Kidney (tissue), 14 donors: ENCODE results near the gene CA10. TPM values are rescaled to one million over a fixed set of nuclear protein-coding genes. Genes with fewer than 3 reads are reported as not detected.

Experiments
- DNase-seq, 5 donors: peaks; one replicate each; pipeline ENCODE4 v3.0.0-alpha.2; 2013 to 2020
- FAIRE-seq: peaks from 2 replicates; lab custom pipeline; 2012; peaks lifted over from hg19 to GRCh38; lab: Jason Lieb, UNC
- H3K27ac ChIP-seq, 2 donors: one replicate each; pipeline ENCODE4 v1.7.0; 2013; ENCODE audit warnings: low read depth in 2 of 2, low read length in 2 of 2, inconsistent platforms in 1 of 2
- H3K27me3 ChIP-seq: one replicate; pipeline ENCODE4 v1.7.1; 2013; ENCODE audit warnings: low read length, inconsistent platforms; ENCODE audit not compliant: control insufficient read depth, insufficient read depth
- H3K36me3 ChIP-seq, 3 donors: one replicate each; pipeline versions ENCODE4 v1.7.0 to v1.7.1; 2013; ENCODE audit warnings: low read length in 3 of 3, control low read depth in 1 of 3, inconsistent platforms in 1 of 3; ENCODE audit not compliant: insufficient read depth in 3 of 3, control insufficient read depth in 2 of 3
- H3K4me1 ChIP-seq, 3 donors: one replicate each; pipeline versions ENCODE4 v1.7.0 to v1.7.1; 2013; ENCODE audit warnings: low read length in 3 of 3, inconsistent platforms in 1 of 3, low read depth in 1 of 3; ENCODE audit not compliant: control insufficient read depth in 2 of 3, insufficient read depth in 2 of 3
- H3K4me3 ChIP-seq, 3 donors: one replicate each; pipeline versions ENCODE4 v1.7.0 to v1.8.1; 2013; ENCODE audit warnings: low read length in 3 of 3, control low read depth in 1 of 3, inconsistent platforms in 1 of 3
- H3K9ac ChIP-seq, 3 donors: one replicate each; pipeline versions ENCODE4 v1.7.0 to v1.7.1; 2013; ENCODE audit warnings: low read length in 3 of 3, control low read depth in 1 of 3, inconsistent platforms in 1 of 3
- H3K9me3 ChIP-seq, 3 donors: one replicate each; pipeline versions ENCODE4 v1.7.0 to v1.7.1; 2013; ENCODE audit warnings: low read length in 3 of 3, control low read depth in 1 of 3, inconsistent platforms in 1 of 3; ENCODE audit not compliant: control insufficient read depth in 2 of 3, insufficient read depth in 1 of 3
- intact Hi-C: fragments of 100-400 bp; cut with DNase I; formaldehyde crosslinking; loops from one replicate; pipeline ENCODE4 v1.11.1; 2022
- polyA plus RNA-seq: library from polyadenylated mRNA; stranded (reverse); fragments of 350-450 nt; fragmentation: Illumina TruSeq; extraction: RNeasy Lipid Tissue Mini Kit (QIAGEN cat#74804); gene quantifications from one replicate; pipeline ENCODE4 v1.2.3, GENCODE V29; 2014; ENCODE audit warnings: low read depth, low replicate concordance; ENCODE audit not compliant: insufficient read depth
- total RNA-seq: library from RNA; stranded (reverse); fragmentation: NEBNext Ultra II Directional; extraction: Animal tissue kit (Norgen Biotek cat#: 25700); gene quantifications from one replicate; pipeline ENCODE4 v1.2.1, GENCODE V29; 2021
- TF ChIP-seq, protein P1 (sequence below): IDR thresholded peaks from 3 replicates; pipeline ENCODE4 v1.5.1; 2012; ENCODE audit warnings: mild to moderate bottlenecking, moderate library complexity, borderline replicate concordance; ENCODE audit not compliant: insufficient read depth; ENCODE audit errors: extremely low read depth
- donor health status: control.
- donor health status: control.
- donor health status: control.
- donor health status: control.
- donor health status: control.
- donor health status: DM: yes; HTN: yes; CAD: no.
- donor health status: Normal renal cell carcinoma (clear cell type).

CA10 gene
- total and polyA plus RNA-seq, 2 donors from 2014 or later, result 3.7 to 9.8 TPM

GRCh38 chr17:51819341-51820219, 338.9 kb downstream of the CA10 start:
- intact Hi-C loops, result no loop called here
- Histone ChIP-seq H3K27ac (no peak overlapping the region), H3K36me3 (no peaks in the 10 kb centered on the region), H3K4me1 (peaks cover 0 to 8% (median 0%) of the 10 kb centered on the region in 3 donors), H3K9ac (no peak overlapping the region), H3K4me3 (no peak overlapping the region), H3K27me3 (no peaks in the 10 kb centered on the region), H3K9me3 (no peaks in the 10 kb centered on the region)
- TF ChIP-seq, protein P1, sequence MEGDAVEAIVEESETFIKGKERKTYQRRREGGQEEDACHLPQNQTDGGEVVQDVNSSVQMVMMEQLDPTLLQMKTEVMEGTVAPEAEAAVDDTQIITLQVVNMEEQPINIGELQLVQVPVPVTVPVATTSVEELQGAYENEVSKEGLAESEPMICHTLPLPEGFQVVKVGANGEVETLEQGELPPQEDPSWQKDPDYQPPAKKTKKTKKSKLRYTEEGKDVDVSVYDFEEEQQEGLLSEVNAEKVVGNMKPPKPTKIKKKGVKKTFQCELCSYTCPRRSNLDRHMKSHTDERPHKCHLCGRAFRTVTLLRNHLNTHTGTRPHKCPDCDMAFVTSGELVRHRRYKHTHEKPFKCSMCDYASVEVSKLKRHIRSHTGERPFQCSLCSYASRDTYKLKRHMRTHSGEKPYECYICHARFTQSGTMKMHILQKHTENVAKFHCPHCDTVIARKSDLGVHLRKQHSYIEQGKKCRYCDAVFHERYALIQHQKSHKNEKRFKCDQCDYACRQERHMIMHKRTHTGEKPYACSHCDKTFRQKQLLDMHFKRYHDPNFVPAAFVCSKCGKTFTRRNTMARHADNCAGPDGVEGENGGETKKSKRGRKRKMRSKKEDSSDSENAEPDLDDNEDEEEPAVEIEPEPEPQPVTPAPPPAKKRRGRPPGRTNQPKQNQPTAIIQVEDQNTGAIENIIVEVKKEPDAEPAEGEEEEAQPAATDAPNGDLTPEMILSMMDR, result no peak
- DNase-seq (no peak), FAIRE-seq (no peak)

DNA sequence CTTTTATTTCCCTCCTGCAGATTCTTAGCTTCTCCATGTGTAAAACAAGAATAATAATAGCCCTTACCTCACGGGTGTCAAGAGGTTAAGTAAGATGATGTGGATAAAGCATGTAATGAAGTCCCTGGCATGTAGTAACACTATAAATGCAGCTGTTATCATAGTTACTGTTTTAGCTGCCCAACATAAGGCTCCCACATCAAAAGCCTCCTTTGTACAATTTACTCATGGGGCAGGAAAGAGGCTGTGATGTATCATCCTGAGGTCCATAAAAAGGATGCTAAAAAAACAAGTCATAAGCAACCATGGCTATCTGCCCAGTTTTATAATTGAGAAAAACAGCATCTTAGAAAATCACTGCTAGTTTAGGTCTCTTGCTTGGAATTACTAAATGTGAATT, 339.7 kb downstream of the CA10 start:
- H3K27ac ChIP-seq, result no peak overlapping the region
- no peak overlapping the region for H3K4me3 ChIP-seq
- no peaks in the 10 kb centered on the region for H3K36me3 ChIP-seq
- no peak overlapping the region for H3K9ac ChIP-seq
- H3K4me1 ChIP-seq, result peaks cover 0 to 8% (median 0%) of the 10 kb centered on the region in 3 donors
- TF ChIP-seq, protein P1, result no peak
- no peaks in the 10 kb centered on the region for H3K27me3 ChIP-seq
- FAIRE-seq (no peak), DNase-seq (peak in 1 of 5 donors; percentile 15)
- intact Hi-C loops, result no loop called here
- no peaks in the 10 kb centered on the region for H3K9me3 ChIP-seq

- TF ChIP-seq, protein P1, result no peak
- no peak overlapping the region for H3K9ac ChIP-seq
- H3K4me1 ChIP-seq, result peaks cover 0 to 8% (median 0%) of the 10 kb centered on the region in 3 donors
- no peaks in the 10 kb centered on the region for H3K27me3 ChIP-seq
- no peak for FAIRE-seq
- no peak overlapping the region for H3K4me3 ChIP-seq
- intact Hi-C loops, result no loop called here
- DNase-seq, result no peak
- no peaks in the 10 kb centered on the region for H3K9me3 ChIP-seq
- no peak overlapping the region for H3K27ac ChIP-seq
- no peaks in the 10 kb centered on the region for H3K36me3 ChIP-seq
These were observed 340.6 kb downstream of the CA10 start for GRCh38 chr17:51817955-51818354.
